ENCODE measurements around the gene NFATC2IP. TPM values are rescaled to one million over a fixed set of nuclear protein-coding genes. Genes with fewer than 3 reads are reported as not detected.
A peak's percentile ranks its signal among the peaks of the same experiment; 100 is the strongest.

The NFATC2IP gene
- total and polyA plus RNA-seq, 9 of the 15 experiments (the other 6 are each of a cell fraction or from before 2014, with no cell fraction given): 15.6 to 106 (median 46.9) TPM

DNA sequence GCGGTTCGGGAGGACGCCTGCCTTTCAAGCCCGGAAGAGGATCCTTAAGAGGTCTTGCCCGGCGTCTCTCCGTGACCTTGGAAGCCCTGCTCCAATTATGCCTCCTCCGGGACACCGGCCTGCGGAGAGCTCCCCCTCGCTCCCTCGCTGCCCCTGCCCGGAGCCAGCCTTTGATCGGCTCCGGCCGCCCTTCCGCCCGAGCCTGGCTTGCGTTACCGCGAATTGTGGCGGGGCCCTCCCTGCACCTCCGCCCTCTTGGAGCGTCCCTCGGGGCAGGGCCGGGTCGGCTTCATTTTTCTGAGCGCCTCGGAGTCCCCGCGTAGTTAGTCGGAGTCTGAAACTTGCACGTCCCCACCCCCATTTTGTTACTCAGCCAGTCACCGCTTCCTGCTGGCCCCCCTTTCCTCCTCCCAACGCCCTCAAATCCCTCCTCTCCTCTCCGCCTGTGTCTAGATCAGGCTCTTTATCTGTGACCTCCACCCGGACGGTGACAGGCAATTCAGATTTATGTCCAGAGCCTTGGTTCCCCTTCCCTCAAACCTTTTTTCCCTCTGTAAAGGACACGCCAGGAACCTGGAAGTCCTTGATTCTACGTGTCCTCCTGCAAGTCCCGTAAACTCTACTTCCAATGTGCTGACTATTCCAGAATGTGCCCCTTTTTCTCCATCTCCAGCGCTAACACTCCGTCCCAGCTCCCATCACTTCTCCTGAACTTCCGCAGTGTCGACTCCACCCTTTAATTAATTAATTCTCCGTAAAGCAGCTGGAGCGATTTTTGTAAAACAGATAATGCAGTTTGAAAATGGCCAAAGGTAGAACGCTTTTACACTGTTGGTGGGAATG, 25.1 kb upstream of the NFATC2IP start (continued):
- peak; percentile 73; the same call in 1 of the 2 replicates for TF ChIP-seq ZNF263 (CRISPR knock-in tag; IDR thresholded peaks at IDR 0.05; ENCODE audit: borderline replicate concordance)
- TF ChIP-seq POLR2H (tag; IDR thresholded peaks at IDR 0.05; ENCODE audit: low read depth): peak; percentile 86
- TF ChIP-seq, protein P1, sequence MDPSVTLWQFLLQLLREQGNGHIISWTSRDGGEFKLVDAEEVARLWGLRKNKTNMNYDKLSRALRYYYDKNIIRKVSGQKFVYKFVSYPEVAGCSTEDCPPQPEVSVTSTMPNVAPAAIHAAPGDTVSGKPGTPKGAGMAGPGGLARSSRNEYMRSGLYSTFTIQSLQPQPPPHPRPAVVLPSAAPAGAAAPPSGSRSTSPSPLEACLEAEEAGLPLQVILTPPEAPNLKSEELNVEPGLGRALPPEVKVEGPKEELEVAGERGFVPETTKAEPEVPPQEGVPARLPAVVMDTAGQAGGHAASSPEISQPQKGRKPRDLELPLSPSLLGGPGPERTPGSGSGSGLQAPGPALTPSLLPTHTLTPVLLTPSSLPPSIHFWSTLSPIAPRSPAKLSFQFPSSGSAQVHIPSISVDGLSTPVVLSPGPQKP (CRISPR knock-in tag; IDR thresholded peaks at IDR 0.05): no peak
- TF ChIP-seq MCM5 (IDR thresholded peaks at IDR 0.05; ENCODE audit: low read depth): no peak
- no peak for TF ChIP-seq NCOA2 (IDR thresholded peaks at IDR 0.05; ENCODE audit: partially characterized antibody in 2 of 2)
- TF ChIP-seq, protein P2, sequence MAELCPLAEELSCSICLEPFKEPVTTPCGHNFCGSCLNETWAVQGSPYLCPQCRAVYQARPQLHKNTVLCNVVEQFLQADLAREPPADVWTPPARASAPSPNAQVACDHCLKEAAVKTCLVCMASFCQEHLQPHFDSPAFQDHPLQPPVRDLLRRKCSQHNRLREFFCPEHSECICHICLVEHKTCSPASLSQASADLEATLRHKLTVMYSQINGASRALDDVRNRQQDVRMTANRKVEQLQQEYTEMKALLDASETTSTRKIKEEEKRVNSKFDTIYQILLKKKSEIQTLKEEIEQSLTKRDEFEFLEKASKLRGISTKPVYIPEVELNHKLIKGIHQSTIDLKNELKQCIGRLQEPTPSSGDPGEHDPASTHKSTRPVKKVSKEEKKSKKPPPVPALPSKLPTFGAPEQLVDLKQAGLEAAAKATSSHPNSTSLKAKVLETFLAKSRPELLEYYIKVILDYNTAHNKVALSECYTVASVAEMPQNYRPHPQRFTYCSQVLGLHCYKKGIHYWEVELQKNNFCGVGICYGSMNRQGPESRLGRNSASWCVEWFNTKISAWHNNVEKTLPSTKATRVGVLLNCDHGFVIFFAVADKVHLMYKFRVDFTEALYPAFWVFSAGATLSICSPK (IDR thresholded peaks at IDR 0.05; ENCODE audit: borderline replicate concordance): no peak
- TF ChIP-seq ZBTB7A (IDR thresholded peaks at IDR 0.05; ENCODE audit: borderline replicate concordance, control insufficient read depth, low read depth, low read length): no peak; the same call in 1 of the 2 replicates
- no peak for TF ChIP-seq HMG20B (CRISPR knock-in tag; IDR thresholded peaks at IDR 0.05)
- TF ChIP-seq CBX2 (IDR thresholded peaks at IDR 0.05; ENCODE audit: insufficient read depth, low read length, poor library complexity, severe bottlenecking): no peak
- no peak for TF ChIP-seq ZNF324 (CRISPR knock-in tag; IDR thresholded peaks at IDR 0.05)
- no peak for TF ChIP-seq BMI1 (IDR thresholded peaks at IDR 0.05; ENCODE audit: low read length)
- TF ChIP-seq TEAD2 (tag; IDR thresholded peaks at IDR 0.05): no peak
- no peak for TF ChIP-seq ILF3 (IDR thresholded peaks at IDR 0.05; ENCODE audit: borderline replicate concordance)
- peak in 2 of 3 experiments; percentile 67 to 84 for TF ChIP-seq YY1 (IDR thresholded peaks at IDR 0.05; ENCODE audit: borderline replicate concordance in 1 of 3, control insufficient read depth in 1 of 3, extremely low read depth in 1 of 3, insufficient read depth in 3 of 3, insufficient read length in 1 of 3, insufficient replicate concordance in 2 of 3, low read depth in 1 of 3, low read length in 2 of 3)
- no peak for TF ChIP-seq GABPB2 (CRISPR knock-in tag; conservative IDR thresholded peaks at IDR 0.05)
- no peak for TF ChIP-seq ZBED1 (IDR thresholded peaks at IDR 0.05)
- no peak; the same call in 1 of the 2 replicates for TF ChIP-seq NR2C2 (CRISPR knock-in tag; IDR thresholded peaks at IDR 0.05)
- peak; percentile 79 for TF ChIP-seq NR2C2 (tag; IDR thresholded peaks at IDR 0.05)
- TF ChIP-seq, protein P3, sequence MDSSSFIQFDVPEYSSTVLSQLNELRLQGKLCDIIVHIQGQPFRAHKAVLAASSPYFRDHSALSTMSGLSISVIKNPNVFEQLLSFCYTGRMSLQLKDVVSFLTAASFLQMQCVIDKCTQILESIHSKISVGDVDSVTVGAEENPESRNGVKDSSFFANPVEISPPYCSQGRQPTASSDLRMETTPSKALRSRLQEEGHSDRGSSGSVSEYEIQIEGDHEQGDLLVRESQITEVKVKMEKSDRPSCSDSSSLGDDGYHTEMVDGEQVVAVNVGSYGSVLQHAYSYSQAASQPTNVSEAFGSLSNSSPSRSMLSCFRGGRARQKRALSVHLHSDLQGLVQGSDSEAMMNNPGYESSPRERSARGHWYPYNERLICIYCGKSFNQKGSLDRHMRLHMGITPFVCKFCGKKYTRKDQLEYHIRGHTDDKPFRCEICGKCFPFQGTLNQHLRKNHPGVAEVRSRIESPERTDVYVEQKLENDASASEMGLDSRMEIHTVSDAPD (CRISPR knock-in tag; IDR thresholded peaks at IDR 0.05): no peak
- TF ChIP-seq TRIM24 (IDR thresholded peaks at IDR 0.05): peak; percentile 68 to 82; a peak in 3 of 4 replicates
- no peak for TF ChIP-seq RBM22 (IDR thresholded peaks at IDR 0.05; ENCODE audit: low read depth, low read length, poor library complexity, severe bottlenecking)
- no peak for TF ChIP-seq ZC3H8 (IDR thresholded peaks at IDR 0.05)
- TF ChIP-seq KDM2B (CRISPR knock-in tag; IDR thresholded peaks at IDR 0.05): 0 out of 2 replicates have a peak, but pooled peaks have one; percentile 26
- no peak for TF ChIP-seq STAT5B (CRISPR knock-in tag; IDR thresholded peaks at IDR 0.05)
- no peak for TF ChIP-seq STAG1 (CRISPR knock-in tag; IDR thresholded peaks at IDR 0.05; ENCODE audit: borderline replicate concordance)

Data from K562 (cell line).